ENCODE results near the gene FIGN. TPM values are rescaled to one million over a fixed set of nuclear protein-coding genes. Genes with fewer than 3 reads are reported as not detected.

Gene FIGN
- total and polyA plus RNA-seq, 2 experiments from 2014 or later: 1.4 to 4.5 TPM

- DNase-seq (ENCODE audit: low spot score): no peak
- no peaks in the 10 kb centered on the region for H3K79me2 ChIP-seq
- H3K9me2 ChIP-seq (replicated peaks; ENCODE audit: insufficient read depth): no peaks in the 10 kb centered on the region
- no peaks in the 10 kb centered on the region for H3K36me3 ChIP-seq (replicated peaks; ENCODE audit: insufficient read depth, low read depth)
- no peak overlapping the region for H2AFZ ChIP-seq
- H3K4me2 ChIP-seq: no peak overlapping the region
- no peaks in the 10 kb centered on the region for H3K4me1 ChIP-seq (ENCODE audit: insufficient read depth)
- H4K20me1 ChIP-seq (ENCODE audit: insufficient read depth, poor library complexity, severe bottlenecking): no peaks in the 10 kb centered on the region
- 80% methylated on average over 4 of the region's 4 CpGs for WGBS (ENCODE audit: low lambda C conversion rate, missing lambda C conversion rate)
- H3K27me3 ChIP-seq: no peaks in the 10 kb centered on the region
- no peak overlapping the region for H3K4me3 ChIP-seq
- no peak overlapping the region for H3K27ac ChIP-seq
- TF ChIP-seq, protein P1, sequence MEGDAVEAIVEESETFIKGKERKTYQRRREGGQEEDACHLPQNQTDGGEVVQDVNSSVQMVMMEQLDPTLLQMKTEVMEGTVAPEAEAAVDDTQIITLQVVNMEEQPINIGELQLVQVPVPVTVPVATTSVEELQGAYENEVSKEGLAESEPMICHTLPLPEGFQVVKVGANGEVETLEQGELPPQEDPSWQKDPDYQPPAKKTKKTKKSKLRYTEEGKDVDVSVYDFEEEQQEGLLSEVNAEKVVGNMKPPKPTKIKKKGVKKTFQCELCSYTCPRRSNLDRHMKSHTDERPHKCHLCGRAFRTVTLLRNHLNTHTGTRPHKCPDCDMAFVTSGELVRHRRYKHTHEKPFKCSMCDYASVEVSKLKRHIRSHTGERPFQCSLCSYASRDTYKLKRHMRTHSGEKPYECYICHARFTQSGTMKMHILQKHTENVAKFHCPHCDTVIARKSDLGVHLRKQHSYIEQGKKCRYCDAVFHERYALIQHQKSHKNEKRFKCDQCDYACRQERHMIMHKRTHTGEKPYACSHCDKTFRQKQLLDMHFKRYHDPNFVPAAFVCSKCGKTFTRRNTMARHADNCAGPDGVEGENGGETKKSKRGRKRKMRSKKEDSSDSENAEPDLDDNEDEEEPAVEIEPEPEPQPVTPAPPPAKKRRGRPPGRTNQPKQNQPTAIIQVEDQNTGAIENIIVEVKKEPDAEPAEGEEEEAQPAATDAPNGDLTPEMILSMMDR (IDR thresholded peaks at IDR 0.05; ENCODE audit: poor library complexity): no peak
- TF ChIP-seq EZH2 (IDR thresholded peaks at IDR 0.05; ENCODE audit: borderline replicate concordance) (no peak), EZH2phosphoT487 (IDR thresholded peaks at IDR 0.05; ENCODE audit: low read depth, severe bottlenecking, unreplicated experiment) (no peak)
- H3K9me3 ChIP-seq (ENCODE audit: low read depth): no peaks in the 10 kb centered on the region
Observed at GRCh38 chr2:163756588-163756987, 20.8 kb upstream of the FIGN start.

DNA sequence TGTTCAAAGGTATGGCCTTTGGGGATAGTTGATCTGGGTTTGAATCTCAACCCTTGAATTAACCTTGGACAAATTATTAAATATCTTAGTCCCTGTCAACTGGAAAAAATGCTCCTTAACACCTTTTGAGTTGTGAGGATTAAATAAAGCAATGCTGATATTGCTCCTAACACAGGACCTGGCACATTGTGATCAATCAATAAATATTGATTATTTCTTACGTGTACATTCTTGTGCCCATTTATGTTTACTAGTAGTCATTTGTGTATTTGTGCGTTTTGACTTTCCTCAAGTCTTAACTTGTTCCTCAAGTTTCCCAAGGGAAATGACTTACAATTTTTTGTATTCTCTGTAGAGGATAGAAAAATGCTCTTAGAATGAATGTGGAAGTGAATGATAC lies 19.6 kb upstream of the FIGN start:
- Histone ChIP-seq H3K4me1 (ENCODE audit: insufficient read depth) (no peaks in the 10 kb centered on the region), H3K4me2 (no peak overlapping the region), H3K4me3 (no peak overlapping the region), H3K27ac (no peak overlapping the region), H2AFZ (no peak overlapping the region), H3K9me3 (ENCODE audit: low read depth) (no peaks in the 10 kb centered on the region), H3K27me3 (no peaks in the 10 kb centered on the region), H3K36me3 (replicated peaks; ENCODE audit: insufficient read depth, low read depth) (no peaks in the 10 kb centered on the region), H3K9me2 (replicated peaks; ENCODE audit: insufficient read depth) (no peaks in the 10 kb centered on the region), H3K79me2 (no peaks in the 10 kb centered on the region), H4K20me1 (ENCODE audit: insufficient read depth, poor library complexity, severe bottlenecking) (no peaks in the 10 kb centered on the region)
- TF ChIP-seq EZH2phosphoT487 (IDR thresholded peaks at IDR 0.05; ENCODE audit: low read depth, severe bottlenecking, unreplicated experiment): no peak
- no peak for TF ChIP-seq EZH2 (IDR thresholded peaks at IDR 0.05; ENCODE audit: borderline replicate concordance)
- TF ChIP-seq, protein P1 (IDR thresholded peaks at IDR 0.05; ENCODE audit: poor library complexity): no peak
- 95% methylated on average over 2 of the region's 2 CpGs for WGBS (ENCODE audit: low lambda C conversion rate, missing lambda C conversion rate)
- DNase-seq (ENCODE audit: low spot score): no peak

DNA sequence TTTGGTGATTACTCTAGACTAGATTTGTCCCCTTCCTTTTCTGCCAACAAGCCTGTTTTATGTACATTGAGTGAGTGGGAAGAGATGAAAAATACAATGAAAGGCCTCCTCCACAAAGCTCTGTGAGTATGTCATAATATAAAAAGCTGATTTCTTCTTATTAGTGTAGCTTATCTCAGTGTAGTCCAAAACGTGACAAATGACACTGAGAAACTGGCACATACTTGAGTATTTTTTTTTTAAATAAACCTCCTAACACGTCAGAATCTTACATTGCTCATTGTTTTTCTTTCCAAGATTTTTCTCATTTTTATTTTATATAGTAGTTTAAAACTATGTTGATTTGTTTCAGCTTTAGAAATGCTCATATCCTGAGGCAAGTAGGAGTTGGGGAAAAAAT lies 17.9 kb upstream of the FIGN start:
- Histone ChIP-seq H3K9me3 (ENCODE audit: low read depth) (no peaks in the 10 kb centered on the region), H4K20me1 (ENCODE audit: insufficient read depth, poor library complexity, severe bottlenecking) (no peaks in the 10 kb centered on the region), H3K4me2 (no peak overlapping the region), H3K27ac (no peak overlapping the region), H3K9me2 (replicated peaks; ENCODE audit: insufficient read depth) (no peaks in the 10 kb centered on the region), H3K36me3 (replicated peaks; ENCODE audit: insufficient read depth, low read depth) (no peaks in the 10 kb centered on the region), H3K27me3 (no peaks in the 10 kb centered on the region), H3K79me2 (no peaks in the 10 kb centered on the region), H2AFZ (no peak overlapping the region), H3K4me1 (ENCODE audit: insufficient read depth) (no peaks in the 10 kb centered on the region), H3K4me3 (no peak overlapping the region)
- DNase-seq (ENCODE audit: low spot score): no peak
- TF ChIP-seq EZH2phosphoT487 (IDR thresholded peaks at IDR 0.05; ENCODE audit: low read depth, severe bottlenecking, unreplicated experiment): no peak
- TF ChIP-seq EZH2 (IDR thresholded peaks at IDR 0.05; ENCODE audit: borderline replicate concordance): no peak
- TF ChIP-seq, protein P1 (IDR thresholded peaks at IDR 0.05; ENCODE audit: poor library complexity): no peak
- WGBS (ENCODE audit: low lambda C conversion rate, missing lambda C conversion rate): 77% methylated on average over 2 of the region's 2 CpGs

GRCh38 chr2:163752267-163752666 lies 16.5 kb upstream of the FIGN start:
- no peak overlapping the region for H3K27ac ChIP-seq
- TF ChIP-seq, protein P1 (IDR thresholded peaks at IDR 0.05; ENCODE audit: poor library complexity): no peak
- TF ChIP-seq EZH2phosphoT487 (IDR thresholded peaks at IDR 0.05; ENCODE audit: low read depth, severe bottlenecking, unreplicated experiment) (no peak), EZH2 (IDR thresholded peaks at IDR 0.05; ENCODE audit: borderline replicate concordance) (no peak)
- H3K4me2 ChIP-seq: no peak overlapping the region
- H3K36me3 ChIP-seq (replicated peaks; ENCODE audit: insufficient read depth, low read depth): no peaks in the 10 kb centered on the region
- H3K4me1 ChIP-seq (ENCODE audit: insufficient read depth): no peaks in the 10 kb centered on the region
- no peaks in the 10 kb centered on the region for H4K20me1 ChIP-seq (ENCODE audit: insufficient read depth, poor library complexity, severe bottlenecking)
- no peak for DNase-seq (ENCODE audit: low spot score)
- H3K27me3 ChIP-seq: no peaks in the 10 kb centered on the region
- H3K79me2 ChIP-seq: no peaks in the 10 kb centered on the region
- 82% methylated on average over 5 of the region's 5 CpGs for WGBS (ENCODE audit: low lambda C conversion rate, missing lambda C conversion rate)
- no peaks in the 10 kb centered on the region for H3K9me2 ChIP-seq (replicated peaks; ENCODE audit: insufficient read depth)
- no peak overlapping the region for H2AFZ ChIP-seq
- H3K9me3 ChIP-seq (ENCODE audit: low read depth): no peaks in the 10 kb centered on the region
- no peak overlapping the region for H3K4me3 ChIP-seq

Measured in hepatocyte (in vitro differentiated cells).